Measurements from ENCODE around the gene MRPL9.
"Not testable (repeated sequence)": the region's sequence is repeated elsewhere in the genome, so short reads cannot be mapped to it uniquely, and the experiment has no call there.

The MRPL9 gene

GRCh38 chr1:151782741-151783140 is 19.4 kb upstream of the MRPL9 start:
- no peak for DNase-seq

GRCh38 chr1:151782026-151782425 is 18.7 kb upstream of the MRPL9 start:
- not testable (repeated sequence) for DNase-seq

DNA sequence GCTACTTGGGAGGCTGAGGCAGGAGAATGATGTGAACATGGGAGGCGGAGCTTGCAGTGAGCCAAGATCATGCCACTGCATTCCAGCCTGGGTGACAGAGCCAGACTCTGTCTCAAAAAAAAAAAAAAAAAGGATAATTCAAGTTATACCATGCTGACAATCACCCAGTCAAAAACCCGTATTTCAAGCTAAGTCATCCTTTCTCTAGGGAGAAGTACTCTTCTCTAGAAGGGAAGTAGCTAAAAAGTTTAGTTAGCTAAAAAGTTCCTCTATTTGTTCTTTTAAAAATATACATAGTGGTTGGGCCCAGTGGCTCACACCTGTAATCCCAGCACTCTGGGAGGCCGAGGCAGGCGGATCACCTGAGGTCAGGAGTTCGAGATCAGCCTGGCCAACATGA is 17.4 kb upstream of the MRPL9 start:
- not testable (repeated sequence) for DNase-seq

DNA sequence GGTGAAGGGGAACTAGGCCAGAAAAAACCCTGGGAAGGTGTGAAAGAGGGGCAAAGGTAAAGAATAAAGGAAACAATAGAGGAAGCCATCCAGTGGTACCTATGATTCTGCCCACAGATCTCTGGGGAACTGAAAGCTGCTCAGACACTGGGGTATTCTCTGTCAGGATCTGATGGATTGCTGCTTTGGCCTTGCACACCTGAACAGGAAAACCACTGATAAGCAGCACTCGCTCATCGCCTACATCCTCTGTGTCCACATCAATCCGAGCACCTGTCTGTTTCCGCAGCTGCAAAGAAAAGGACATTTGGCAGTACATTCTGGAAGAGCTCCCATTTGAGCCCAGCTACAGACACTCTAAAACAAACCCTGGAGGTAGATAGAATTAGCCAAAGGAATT is 16.6 kb upstream of the MRPL9 start:
- no peak for DNase-seq

DNA sequence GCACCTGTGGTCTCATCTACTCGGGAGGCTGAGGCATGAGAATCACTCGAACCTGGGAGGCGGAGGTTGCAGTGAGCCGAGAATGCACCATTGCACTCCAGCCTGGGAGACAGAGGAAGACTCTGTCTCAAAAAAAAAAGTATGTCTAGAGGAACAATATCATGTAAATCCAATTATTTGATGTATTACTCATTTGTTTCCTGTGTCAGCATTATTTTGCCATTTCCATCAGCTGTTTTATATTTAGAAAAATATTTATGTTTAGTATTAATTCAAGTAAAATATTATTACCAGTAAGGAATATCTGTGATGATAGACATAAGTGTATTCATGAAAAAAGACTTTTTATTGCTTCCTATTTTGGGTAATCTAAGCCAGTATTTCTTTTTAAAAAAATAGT is 14.0 kb upstream of the MRPL9 start:
- DNase-seq: no peak

GRCh38 chr1:151776665-151777062 is 13.4 kb upstream of the MRPL9 start:
- no peak for DNase-seq

GRCh38 chr1:151775894-151776664 is 12.8 kb upstream of the MRPL9 start:
- no peak for DNase-seq

DNA sequence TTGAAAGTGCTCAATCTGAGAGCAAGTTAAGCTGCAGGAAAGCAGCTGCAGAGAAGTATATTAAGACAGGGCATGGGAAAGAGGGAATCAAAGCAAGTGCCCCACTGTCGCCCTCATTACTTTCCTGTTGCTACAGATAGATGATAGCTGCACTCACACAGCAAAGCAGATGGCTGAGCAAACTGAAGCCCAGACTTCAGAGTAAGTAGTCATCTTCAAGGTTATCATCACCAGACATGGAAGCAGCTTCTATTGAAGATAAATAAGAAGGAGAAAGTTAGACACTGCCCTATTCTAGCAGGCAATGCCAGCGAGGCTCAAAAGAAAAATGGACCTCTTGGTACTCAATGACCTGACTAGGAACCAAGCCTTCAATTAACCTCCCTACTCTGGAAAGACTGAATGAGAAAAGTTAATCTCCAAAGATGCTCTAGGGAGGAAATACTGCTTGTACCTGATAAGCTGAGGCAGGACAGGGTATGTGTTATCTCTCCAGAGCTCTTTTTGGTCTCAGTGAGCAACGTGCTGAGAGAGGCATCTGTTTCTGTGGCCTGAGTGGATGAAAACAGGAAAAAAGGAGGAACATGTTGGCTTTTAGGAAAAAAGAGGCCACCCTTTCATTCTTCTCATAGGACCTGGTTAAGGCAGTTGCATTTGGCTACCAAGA is 11.1 kb upstream of the MRPL9 start:
- no peak for DNase-seq

DNA sequence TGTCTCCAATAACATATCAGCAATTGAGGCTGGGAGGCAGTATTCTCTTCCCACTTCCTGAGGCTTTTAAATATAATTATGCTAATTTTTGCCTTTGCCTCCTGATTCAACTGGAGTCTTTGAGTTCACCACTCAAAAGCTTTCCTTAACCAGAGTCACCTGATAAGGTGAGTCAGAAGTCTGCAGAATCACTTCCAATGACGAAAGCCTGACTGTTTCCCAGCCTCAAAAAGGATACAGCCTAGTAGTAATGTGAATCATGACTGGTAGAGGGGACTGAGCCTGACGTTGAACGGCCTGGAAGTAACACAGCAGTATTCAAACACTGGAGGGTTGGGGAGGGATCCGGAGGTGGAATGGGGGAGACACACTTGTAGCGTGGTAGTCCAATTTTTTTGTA is 10.4 kb upstream of the MRPL9 start:
- DNase-seq: no peak

DNA sequence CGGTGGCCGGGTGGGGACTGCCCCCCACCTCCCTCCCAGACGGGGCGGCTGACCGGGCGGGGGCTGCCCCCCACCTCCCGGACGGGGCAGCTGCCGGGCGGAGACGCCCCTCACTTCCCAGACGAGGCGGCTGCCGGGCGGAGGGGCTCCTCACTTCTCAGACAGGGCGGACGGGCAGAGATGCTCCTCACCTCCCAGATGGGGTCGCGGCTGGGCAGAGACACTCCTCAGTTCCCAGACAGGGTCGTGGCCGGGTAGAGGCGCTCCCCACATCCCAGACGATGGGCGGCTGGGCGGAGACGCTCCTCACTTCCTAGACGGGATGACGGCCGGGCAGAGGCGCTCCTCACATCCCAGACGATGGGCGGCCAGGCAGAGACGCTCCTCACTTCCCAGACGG is 6.0 kb upstream of the MRPL9 start:
- DNase-seq: not testable (repeated sequence)

GRCh38 chr1:151768351-151769066 is 5.2 kb upstream of the MRPL9 start:
- not testable (repeated sequence) for DNase-seq

- DNase-seq: no peak
These were observed 694 bp upstream of the MRPL9 start for GRCh38 chr1:151763990-151764389.

GRCh38 chr1:151760597-151761385 is 2.5 kb downstream of the MRPL9 start:
- no peak for DNase-seq

DNA sequence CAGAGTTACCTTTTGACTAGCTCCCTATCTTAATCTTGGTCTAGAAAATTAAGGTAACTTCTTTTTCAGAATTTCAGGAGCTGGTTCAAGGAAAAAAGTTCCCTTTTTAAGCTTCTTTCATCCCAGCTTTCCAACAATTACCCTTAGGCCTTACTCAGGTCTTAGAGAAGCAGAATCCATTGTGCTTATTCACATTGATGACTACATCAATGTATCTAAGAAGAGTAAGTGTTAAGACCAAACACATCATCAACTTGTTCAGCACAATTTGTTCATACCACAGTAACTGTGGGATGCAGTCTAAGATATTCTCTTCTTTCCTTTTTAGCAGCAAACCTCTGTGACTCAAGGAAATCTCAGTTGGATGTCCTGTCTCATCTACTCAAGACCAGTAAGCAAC is 4.1 kb downstream of the MRPL9 start:
- no peak for DNase-seq

GRCh38 chr1:151756291-151756690 is 7.0 kb downstream of the MRPL9 start:
- DNase-seq: no peak

DNA sequence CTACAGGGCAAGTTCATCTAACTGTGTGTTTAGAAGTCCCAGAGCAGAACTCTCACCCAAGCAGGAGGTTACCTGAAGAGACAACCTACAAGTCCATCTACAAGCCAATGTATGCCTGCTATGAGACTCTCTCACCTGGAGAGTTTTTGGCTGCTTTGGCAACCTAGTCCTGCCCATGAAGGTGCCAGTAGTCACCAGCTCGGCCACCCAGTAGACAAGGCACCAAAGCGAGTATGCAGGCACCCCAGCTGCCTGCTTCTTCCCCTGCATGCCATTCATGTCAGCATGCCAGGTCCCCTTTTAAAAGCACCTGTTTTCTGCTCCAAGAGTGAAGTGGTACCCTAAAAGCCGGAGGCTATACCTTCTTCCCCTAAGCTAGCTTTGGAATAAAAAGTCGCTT is 21.8 kb downstream of the MRPL9 start:
- DNase-seq: no peak

GRCh38 chr1:151739590-151740355 is 23.5 kb downstream of the MRPL9 start:
- DNase-seq: no peak

- no peak for DNase-seq
These were observed 25.8 kb downstream of the MRPL9 start for GRCh38 chr1:151737479-151737878.

- DNase-seq: no peak
These were observed 26.3 kb downstream of the MRPL9 start for GRCh38 chr1:151737026-151737425.

DNA sequence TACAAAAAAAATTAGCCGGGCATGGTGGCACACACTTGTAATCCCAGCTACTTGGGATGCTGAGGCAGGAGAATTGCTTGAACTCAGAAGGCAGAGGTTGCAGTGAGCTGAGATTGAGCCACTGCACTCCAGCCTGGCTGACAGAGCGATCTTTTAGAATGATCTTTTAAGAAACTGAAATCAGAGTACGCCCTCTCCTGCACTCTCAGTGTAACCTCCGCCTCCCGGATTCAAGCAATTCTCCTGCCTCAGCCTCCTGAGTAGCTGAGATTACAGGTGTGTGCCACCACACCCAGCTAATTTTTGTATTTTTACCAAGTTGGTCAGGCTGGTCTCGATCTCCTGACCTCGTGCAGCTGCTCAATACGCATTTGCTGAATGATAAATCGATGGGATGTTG is 29.3 kb downstream of the MRPL9 start:
- not testable (repeated sequence) for DNase-seq

- DNase-seq: no peak
These were observed 30.2 kb downstream of the MRPL9 start for GRCh38 chr1:151733126-151733525.

DNA sequence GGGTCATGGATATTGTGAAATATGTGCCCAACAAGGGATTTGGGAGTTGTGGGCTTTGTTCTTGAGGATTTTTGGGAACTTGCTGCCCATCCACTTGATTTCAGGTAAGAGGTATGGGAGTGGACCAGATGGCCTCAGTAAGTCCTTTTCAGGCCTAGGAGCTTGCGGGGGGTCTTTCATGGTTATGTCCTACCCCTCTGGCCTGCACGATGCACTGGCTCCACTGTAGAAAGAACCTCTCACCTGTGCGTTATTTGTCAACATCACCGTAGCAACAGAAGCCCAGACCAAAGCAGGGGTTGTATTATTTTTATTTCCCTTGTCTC is 33.4 kb downstream of the MRPL9 start:
- no peak for DNase-seq

Measured in activated CD4-positive, alpha-beta T cell treated with anti-CD3 and anti-CD28 coated beads for 48 hours (primary cell).